H1 (cell line): ENCODE results near the gene OGDH. TPM values are rescaled to one million over a fixed set of nuclear protein-coding genes. Genes with fewer than 3 reads are reported as not detected.

ENCODE experiments used
- CTCF ChIA-PET: fragments of 300-600 bp; sonication (Branson Sonifier 250); formaldehyde crosslinking; loops from one replicate; lab custom pipeline; 2021; ENCODE audit not compliant: partially characterized antibody; lab: Charles Lee
- POLR2A ChIA-PET: fragments of 300-600 bp; sonication (Branson Sonifier 250); formaldehyde crosslinking; loops from one replicate; lab custom pipeline; 2021; ENCODE audit warnings: inconsistent platforms; ENCODE audit not compliant: partially characterized antibody; lab: Charles Lee
- DNase-seq, 2 experiments: peaks; one replicate each; pipeline versions ENCODE4 v3.0.0 to v3.0.0-alpha.2; 2010 to 2022; ENCODE audit warnings: low spot score in 2 of 2, low read depth in 1 of 2, mixed read lengths in 1 of 2
- FAIRE-seq: peaks from 2 replicates; lab custom pipeline; 2011; peaks lifted over from hg19 to GRCh38; lab: Jason Lieb, UNC
- H2AFZ ChIP-seq: 2 replicates; pipeline ENCODE4 v1.8.1; 2012; ENCODE audit warnings: low read length, inconsistent platforms
- H2AK5ac ChIP-seq: 2 replicates; pipeline ENCODE4 v1.6.1; 2013; ENCODE audit warnings: low read depth, low read length
- H2BK120ac ChIP-seq: replicated peaks from 2 replicates; pipeline ENCODE3; 2013; ENCODE audit warnings: low read depth, low read length, inconsistent platforms
- H2BK12ac ChIP-seq: 2 replicates; pipeline ENCODE4 v1.6.1; 2013; ENCODE audit warnings: low read depth, low read length
- H2BK15ac ChIP-seq: 2 replicates; pipeline ENCODE4 v1.6.1; 2013; ENCODE audit warnings: low read length
- H2BK20ac ChIP-seq: 2 replicates; pipeline ENCODE4 v1.6.1; 2013; ENCODE audit warnings: low read length
- H2BK5ac ChIP-seq: 2 replicates; pipeline ENCODE4 v1.6.1; 2013; ENCODE audit warnings: low read depth, low read length
- H3K14ac ChIP-seq: 2 replicates; pipeline ENCODE4 v1.6.1; 2013; ENCODE audit warnings: inconsistent platforms; ENCODE audit not compliant: insufficient read length
- H3K18ac ChIP-seq: 2 replicates; pipeline ENCODE4 v1.6.1; 2013; ENCODE audit warnings: low read length; ENCODE audit errors: extremely low read depth
- H3K23ac ChIP-seq: 2 replicates; pipeline ENCODE4 v1.6.1; 2013; ENCODE audit warnings: inconsistent platforms; ENCODE audit not compliant: insufficient read length
- H3K23me2 ChIP-seq: 2 replicates; pipeline ENCODE4 v1.6.1; 2013; ENCODE audit warnings: low read depth, low read length
- H3K27ac ChIP-seq: 2 replicates; pipeline ENCODE4 v1.6.1; 2011; ENCODE audit warnings: low read depth, low read length, inconsistent platforms
- H3K27me3 ChIP-seq, 4 experiments: replicated peaks in 1 of 4; 1 replicate in 1 of 4; 2 replicates in 3 of 4; pipeline versions ENCODE4 v1.6.1 to v1.8.1; 2011 to 2013; ENCODE audit warnings: low read length in 3 of 4, mild to moderate bottlenecking in 3 of 4, inconsistent platforms in 2 of 4, mixed read lengths in 2 of 4, moderate library complexity in 1 of 4; ENCODE audit not compliant: control insufficient read depth in 3 of 4, insufficient read depth in 3 of 4; ENCODE audit errors: extremely low read depth in 1 of 4
- H3K36me3 ChIP-seq, 4 experiments: 2 replicates each; pipeline versions ENCODE4 v1.6.1 to v1.8.1; 2011 to 2013; ENCODE audit warnings: mild to moderate bottlenecking in 4 of 4, low read length in 3 of 4, moderate library complexity in 2 of 4, control low read depth in 1 of 4, inconsistent platforms in 1 of 4; ENCODE audit not compliant: insufficient read depth in 4 of 4, control insufficient read depth in 2 of 4
- H3K4ac ChIP-seq: replicated peaks from 2 replicates; pipeline ENCODE3; 2013; ENCODE audit warnings: low read length, low read depth, mixed read lengths, inconsistent platforms; ENCODE audit not compliant: insufficient read length
- H3K4me1 ChIP-seq, 4 experiments: replicated peaks in 1 of 4; 1 replicate in 1 of 4; 2 replicates in 3 of 4; pipeline versions ENCODE4 v1.6.1 to v1.8.1; 2011 to 2013; ENCODE audit warnings: low read length in 3 of 4, inconsistent platforms in 2 of 4, mixed read lengths in 1 of 4; ENCODE audit not compliant: insufficient read depth in 4 of 4, control insufficient read depth in 3 of 4
- H3K4me2 ChIP-seq, 2 experiments: 2 replicates each; pipeline versions ENCODE4 v1.6.1 to v1.8.1; 2011 to 2013; ENCODE audit warnings: low read depth in 2 of 2, low read length in 2 of 2, control low read depth in 1 of 2, inconsistent platforms in 1 of 2, mild to moderate bottlenecking in 1 of 2; ENCODE audit not compliant: insufficient read depth in 1 of 2
- H3K4me3 ChIP-seq, 4 experiments: fragments of 200-600, 300-600 bp in 1 of 4; sonication (generic), shearing (Covaris generic), sonication (Bioruptor Twin) in 1 of 4; 2 replicates each; pipeline versions ENCODE4 v1.5.1 to v1.8.1; 2011 to 2016; ENCODE audit warnings: low read length in 4 of 4, low read depth in 3 of 4, control low read depth in 2 of 4, inconsistent platforms in 2 of 4, mild to moderate bottlenecking in 2 of 4, mixed read lengths in 1 of 4, moderate library complexity in 1 of 4; ENCODE audit not compliant: insufficient read depth in 2 of 4; ENCODE audit errors: extremely low read depth in 1 of 4
- H3K56ac ChIP-seq: replicated peaks from 2 replicates; pipeline ENCODE3; 2013; ENCODE audit warnings: low read depth, mild to moderate bottlenecking, mixed read lengths, low read length, inconsistent platforms; ENCODE audit not compliant: insufficient read length
- H3K79me1 ChIP-seq: 2 replicates; pipeline ENCODE4 v1.6.1; 2013; ENCODE audit warnings: low read depth, low read length, control low read depth
- H3K79me2 ChIP-seq, 2 experiments: 2 replicates each; pipeline versions ENCODE4 v1.6.1 to v1.8.1; 2012 to 2013; ENCODE audit warnings: low read length in 2 of 2, mild to moderate bottlenecking in 2 of 2, inconsistent platforms in 1 of 2; ENCODE audit not compliant: insufficient read depth in 2 of 2, control insufficient read depth in 1 of 2
- H3K9ac ChIP-seq, 4 experiments: replicated peaks in 1 of 4; 1 replicate in 1 of 4; 2 replicates in 3 of 4; pipeline versions ENCODE4 v1.6.1 to v1.8.1; 2011 to 2013; ENCODE audit warnings: low read depth in 3 of 4, low read length in 3 of 4, control low read depth in 2 of 4, mild to moderate bottlenecking in 2 of 4, moderate library complexity in 2 of 4, inconsistent platforms in 1 of 4; ENCODE audit errors: extremely low read depth in 1 of 4
- H3K9me3 ChIP-seq, 2 experiments: 2 replicates each; pipeline versions ENCODE4 v1.6.1 to v1.8.1; 2012 to 2013; ENCODE audit warnings: mild to moderate bottlenecking in 2 of 2, moderate library complexity in 2 of 2, control low read depth in 1 of 2, inconsistent platforms in 1 of 2, low read depth in 1 of 2, low read length in 1 of 2, mixed read lengths in 1 of 2; ENCODE audit not compliant: insufficient read depth in 2 of 2
- H4K20me1 ChIP-seq, 2 experiments: replicated peaks in 1 of 2; 2 replicates each; pipeline versions ENCODE3 to v1.8.1; 2011 to 2013; ENCODE audit warnings: inconsistent platforms in 2 of 2, low read length in 2 of 2, mild to moderate bottlenecking in 1 of 2; ENCODE audit not compliant: insufficient read depth in 2 of 2, control insufficient read depth in 1 of 2
- H4K5ac ChIP-seq: 2 replicates; pipeline ENCODE4 v1.6.1; 2013; ENCODE audit warnings: low read length, low read depth, mixed read lengths, inconsistent platforms; ENCODE audit not compliant: insufficient read length
- H4K8ac ChIP-seq: 2 replicates; pipeline ENCODE4 v1.8.0; 2013; ENCODE audit warnings: mild to moderate bottlenecking, moderate library complexity, low read length, inconsistent platforms; ENCODE audit not compliant: insufficient read depth; ENCODE audit errors: extremely low read depth
- H4K91ac ChIP-seq: replicated peaks from 2 replicates; pipeline ENCODE3; 2013; ENCODE audit warnings: low read length, mixed read lengths, inconsistent platforms; ENCODE audit not compliant: insufficient read length
- ASH2L ChIP-seq: fragments of 200-600, 300-600 bp; sonication (generic); IDR thresholded peaks from one replicate; pipeline ENCODE4 v1.7.1; 2017; ENCODE audit warnings: low read length
- ATF3 ChIP-seq: IDR thresholded peaks from 2 replicates; pipeline ENCODE4 v1.6.1; 2011; ENCODE audit warnings: low read depth, mild to moderate bottlenecking, low read length; ENCODE audit not compliant: insufficient read depth
- BACH1 ChIP-seq: IDR thresholded peaks from 2 replicates; pipeline ENCODE4 v1.6.1; 2012; ENCODE audit warnings: low read length, improper control_type of control experiment
- CBX5 ChIP-seq: fragments of 300-800, 300-1000 bp; sonication (generic); IDR thresholded peaks from 2 replicates; pipeline ENCODE4 v1.7.1; 2016; ENCODE audit warnings: antibody characterized with exemption, low read length, low read depth
- CBX8 ChIP-seq: fragments of 300-800, 300-1000 bp; sonication (generic); IDR thresholded peaks from 2 replicates; pipeline ENCODE4 v1.7.1; 2016; ENCODE audit warnings: low read depth, low read length, borderline replicate concordance
- HDAC2 ChIP-seq, 2 experiments: fragments of 300-600 bp in 1 of 2; sonication (generic) in 1 of 2; IDR thresholded peaks; 2 replicates each; pipeline ENCODE4 v1.6.1; 2011 to 2012; ENCODE audit warnings: low read depth in 2 of 2, low read length in 2 of 2, mild to moderate bottlenecking in 2 of 2, moderate library complexity in 2 of 2, borderline replicate concordance in 1 of 2, inconsistent platforms in 1 of 2
- HDAC6 ChIP-seq: IDR thresholded peaks from one replicate; pipeline ENCODE4 v1.7.1; 2012; ENCODE audit warnings: low read depth, mild to moderate bottlenecking, inconsistent platforms, low read length, moderate library complexity
- KDM4A ChIP-seq: IDR thresholded peaks from one replicate; pipeline ENCODE4 v1.7.1; 2012; ENCODE audit warnings: low read depth, mild to moderate bottlenecking, moderate library complexity, low read length, inconsistent platforms; ENCODE audit not compliant: severe bottlenecking
- PHF8 ChIP-seq: fragments of 200-600 bp; sonication (generic); conservative IDR thresholded peaks from 2 replicates; pipeline ENCODE4 v1.7.1; 2012; ENCODE audit warnings: low read depth, mild to moderate bottlenecking, inconsistent platforms, low read length, moderate library complexity
- POU5F1 ChIP-seq: IDR thresholded peaks from 2 replicates; pipeline ENCODE4 v1.6.1; 2011; ENCODE audit warnings: low read depth, mild to moderate bottlenecking, low read length, moderate library complexity
- SP1 ChIP-seq: IDR thresholded peaks from 2 replicates; pipeline ENCODE4 v1.6.1; 2011; ENCODE audit warnings: low read depth, low read length
- SP2 ChIP-seq: IDR thresholded peaks from 2 replicates; pipeline ENCODE4 v1.6.1; 2012; ENCODE audit warnings: mild to moderate bottlenecking, low read length, inconsistent platforms
- YY1 ChIP-seq: IDR thresholded peaks from 2 replicates; pipeline ENCODE4 v1.6.1; 2011; ENCODE audit warnings: low read depth, mild to moderate bottlenecking, low read length
- WGBS, 2 experiments: shearing (Covaris generic) in 1 of 2; methylation state at CpG; one replicate each; pipeline versions ENCODE4 v1.1.6 to v1.1.7; 2013 to 2015; ENCODE audit warnings: low lambda C conversion rate in 2 of 2, mixed read lengths in 2 of 2, inconsistent platforms in 1 of 2, low coverage in 1 of 2, missing lambda C conversion rate in 1 of 2; ENCODE audit not compliant: insufficient replicate concordance in 2 of 2, insufficient coverage in 1 of 2, insufficient read length in 1 of 2; ENCODE audit errors: extremely low coverage in 1 of 2, missing lambda C conversion rate in 1 of 2; 5-methylcytosine and 5-hydroxymethylcytosine counted together
- polyA plus RNA-seq, 7 experiments: library from polyadenylated mRNA; depleted of rRNA in 3 of 7; stranded (reverse) in 5 of 7; unstranded in 2 of 7; fragments of >200 nt in 5 of 7; fragments of 200-250 nt in 2 of 7; gene quantifications; 1 replicate in 5 of 7; 2 replicates in 1 of 7; 4 replicates in 1 of 7; pipeline versions ENCODE4 v1.2.1 to v1.2.3, GENCODE V29; 2011 to 2013; ENCODE audit warnings: missing spikeins in 2 of 7, mixed read lengths in 2 of 7
- total RNA-seq: library from RNA; stranded (reverse); fragmentation: NEBNext Ultra II Directional; extraction: Animal tissue kit (Norgen Biotek cat#: 25700); gene quantifications from 2 replicates; pipeline ENCODE4 v1.2.1, GENCODE V29; 2021

The OGDH gene
- total and polyA plus RNA-seq, 2 of the 8 experiments (the other 6 are each of a cell fraction or from before 2014, with no cell fraction given): 71.6 to 91.6 TPM

- CTCF ChIA-PET: interaction anchor here (1.3 kb wide), 1 partner anchor 88 kb away, joined by 3 read pairs; no protein-coding TSS in a partner anchor
- Histone ChIP-seq H3K23me2 (no peaks in the 10 kb centered on the region), H3K79me1 (no peaks in the 10 kb centered on the region), H3K27ac (no peak overlapping the region), H4K91ac (no peak overlapping the region), H3K36me3 (no peaks in the 10 kb centered on the region), H2BK120ac (no peak overlapping the region), H2BK15ac (no peak overlapping the region), H3K23ac (no peak overlapping the region), H3K4me2 (no peak overlapping the region), H3K9me3 (no peaks in the 10 kb centered on the region), H3K4me1 (no peaks in the 10 kb centered on the region), H3K56ac (no peak overlapping the region), H3K79me2 (no peaks in the 10 kb centered on the region), H4K20me1 (no peaks in the 10 kb centered on the region), H4K8ac (no peak overlapping the region), H3K9ac (no peak overlapping the region), H2BK20ac (no peak overlapping the region), H3K18ac (no peak overlapping the region), H2AFZ (no peak overlapping the region), H4K5ac (no peak overlapping the region), H3K14ac (no peak overlapping the region), H2BK5ac (no peak overlapping the region), H3K27me3 (no peaks in the 10 kb centered on the region), H3K4ac (no peak overlapping the region), H2BK12ac (no peak overlapping the region), H2AK5ac (no peak overlapping the region), H3K4me3 (no peak overlapping the region)
- DNase-seq (no peak), FAIRE-seq (no peak)
- POLR2A ChIA-PET: interaction anchor here (0.7 to 2.6 kb wide), 4 partner anchors 14 to 259 kb away, joined by 3 to 9 read pairs (median 4); partner anchors contain the start of gene TMED4
- 97% methylated on average over 5 of the region's 5 CpGs; no CpG with 5 or more reads in 1 of the 2 experiments for WGBS, 2 experiments
- TF ChIP-seq POU5F1: no peak
- no peak for TF ChIP-seq SP2
- no peak for TF ChIP-seq HDAC2 (IDR thresholded peaks at IDR 0.05; ENCODE audit: borderline replicate concordance in 1 of 2, low read depth in 2 of 2, low read length in 2 of 2)
- TF ChIP-seq CBX8: no peak
- TF ChIP-seq SP1: no peak
- no peak for TF ChIP-seq YY1
- no peak for TF ChIP-seq KDM4A
- TF ChIP-seq HDAC6: no peak
- TF ChIP-seq CBX5: no peak
- no peak for TF ChIP-seq ASH2L
- no peak for TF ChIP-seq PHF8
- no peak for TF ChIP-seq BACH1
- no peak for TF ChIP-seq ATF3
These were observed 10.3 kb upstream of the OGDH start for GRCh38 chr7:44595934-44596635.
